Liver (tissue), 9 donors: ENCODE data around the gene DRC1. TPM values are rescaled to one million over a fixed set of nuclear protein-coding genes. Genes with fewer than 3 reads are reported as not detected.

Experiments
- DNase-seq: peaks from one replicate; pipeline ENCODE4 v3.0.0-alpha.2; 2017; ENCODE audit warnings: low spot score
- H3K27ac ChIP-seq, 2 donors: one replicate each; pipeline ENCODE4 v1.7.0; 2013; ENCODE audit warnings: inconsistent platforms in 2 of 2, low read length in 2 of 2, control low read depth in 1 of 2, low read depth in 1 of 2, mild to moderate bottlenecking in 1 of 2
- H3K27me3 ChIP-seq, 4 donors: one replicate each; pipeline versions ENCODE4 v1.6.1 to v1.7.0; 2013; ENCODE audit warnings: low read length in 3 of 4, inconsistent platforms in 1 of 4, mild to moderate bottlenecking in 1 of 4, moderate library complexity in 1 of 4; ENCODE audit not compliant: control insufficient read depth in 4 of 4, insufficient read depth in 4 of 4
- H3K36me3 ChIP-seq, 4 donors: one replicate each; pipeline versions ENCODE4 v1.6.1 to v1.7.0; 2013; ENCODE audit warnings: low read length in 3 of 4, mild to moderate bottlenecking in 3 of 4, low read depth in 1 of 4, moderate library complexity in 1 of 4; ENCODE audit not compliant: control insufficient read depth in 4 of 4, insufficient read depth in 3 of 4
- H3K4me1 ChIP-seq, 4 donors: one replicate each; pipeline versions ENCODE4 v1.6.1 to v1.7.0; 2013; ENCODE audit warnings: low read length in 3 of 4, mild to moderate bottlenecking in 3 of 4, moderate library complexity in 1 of 4; ENCODE audit not compliant: control insufficient read depth in 4 of 4, insufficient read depth in 4 of 4
- H3K4me3 ChIP-seq, 3 donors: one replicate each; pipeline versions ENCODE4 v1.6.1 to v1.7.0; 2013; ENCODE audit warnings: low read length in 3 of 3, control low read depth in 1 of 3, low read depth in 1 of 3, mild to moderate bottlenecking in 1 of 3
- H3K9ac ChIP-seq, 2 donors: one replicate each; pipeline ENCODE4 v1.7.0; 2013; ENCODE audit warnings: low read length in 2 of 2, mild to moderate bottlenecking in 2 of 2, moderate library complexity in 2 of 2, control low read depth in 1 of 2, low read depth in 1 of 2
- H3K9me3 ChIP-seq, 4 donors: one replicate each; pipeline versions ENCODE4 v1.6.1 to v1.7.0; 2013; ENCODE audit warnings: low read length in 3 of 4; ENCODE audit not compliant: control insufficient read depth in 4 of 4
- ATF3 ChIP-seq: IDR thresholded peaks from 2 replicates; pipeline ENCODE4 v1.6.1; 2016; ENCODE audit warnings: antibody characterized with exemption
- CTCF ChIP-seq: fragments of 150-350 bp; IDR thresholded peaks from 2 replicates; pipeline ENCODE4 v1.5.1; 2017; ENCODE audit warnings: improper control_type of control experiment, low read depth, low read length; ENCODE audit not compliant: missing input control
- EGR1 ChIP-seq, 2 donors: IDR thresholded peaks; 2 replicates each; pipeline ENCODE4 v1.6.1; 2016 to 2018; ENCODE audit warnings: antibody characterized with exemption in 2 of 2, low read depth in 2 of 2
- FOXA1 ChIP-seq: IDR thresholded peaks from 2 replicates; pipeline ENCODE4 v1.6.1; 2016; ENCODE audit warnings: antibody characterized with exemption
- FOXA2 ChIP-seq: IDR thresholded peaks from 2 replicates; pipeline ENCODE4 v1.6.1; 2016; ENCODE audit warnings: antibody characterized with exemption
- GABPA ChIP-seq, 2 donors: IDR thresholded peaks in 1 of 2; conservative IDR thresholded peaks in 1 of 2; 2 replicates each; pipeline ENCODE4 v1.6.1; 2016; ENCODE audit warnings: antibody characterized with exemption in 2 of 2, mild to moderate bottlenecking in 1 of 2, moderate library complexity in 1 of 2
- HNF4A ChIP-seq, 2 donors: conservative IDR thresholded peaks; 2 replicates each; pipeline ENCODE4 v1.6.1; 2016; ENCODE audit warnings: antibody characterized with exemption in 2 of 2, mild to moderate bottlenecking in 2 of 2
- HNF4G ChIP-seq: IDR thresholded peaks from 2 replicates; pipeline ENCODE4 v1.6.1; 2016; ENCODE audit warnings: antibody characterized with exemption
- JUND ChIP-seq, 2 donors: IDR thresholded peaks; 2 replicates each; pipeline ENCODE4 v1.6.1; 2016; ENCODE audit warnings: antibody characterized with exemption in 2 of 2
- NR2F2 ChIP-seq: IDR thresholded peaks from 2 replicates; pipeline ENCODE4 v1.6.1; 2016; ENCODE audit warnings: antibody characterized with exemption
- RAD21 ChIP-seq, 2 donors: IDR thresholded peaks; 2 replicates each; pipeline ENCODE4 v1.6.1; 2016; ENCODE audit warnings: antibody characterized with exemption in 2 of 2, mild to moderate bottlenecking in 2 of 2
- SP1 ChIP-seq: IDR thresholded peaks from 2 replicates; pipeline ENCODE4 v1.6.1; 2018; ENCODE audit warnings: antibody characterized with exemption, mild to moderate bottlenecking
- TAF1 ChIP-seq: conservative IDR thresholded peaks from 2 replicates; pipeline ENCODE4 v1.6.1; 2016; ENCODE audit warnings: antibody characterized with exemption, mild to moderate bottlenecking
- YY1 ChIP-seq: IDR thresholded peaks from 2 replicates; pipeline ENCODE4 v1.6.1; 2016; ENCODE audit warnings: antibody characterized with exemption, mild to moderate bottlenecking
- WGBS: extraction: QIAGEN DNeasy Blood & Tissue Kit; methylation state at CpG from one replicate; pipeline ENCODE4 v1.1.7; 2013; 5-methylcytosine and 5-hydroxymethylcytosine counted together
- polyA plus RNA-seq, 2 donors: library from polyadenylated mRNA; stranded (reverse) in 1 of 2; unstranded in 1 of 2; fragments of 200-250 nt in 1 of 2; fragments of >200 nt in 1 of 2; fragmentation: Nextera tagmentation in 1 of 2; extraction: Ambion mirVana in 1 of 2; gene quantifications; one replicate each; pipeline versions ENCODE4 v1.2.1 to v1.2.3, GENCODE V29; 2013 to 2015
- total RNA-seq, 2 donors: library from RNA; depleted of rRNA; stranded (reverse); fragments of >200 nt; gene quantifications; one replicate each; pipeline ENCODE4 v1.2.3, GENCODE V29; 2014
- TF ChIP-seq, protein P1 (sequence below): IDR thresholded peaks from 2 replicates; pipeline ENCODE4 v1.6.1; 2016; ENCODE audit warnings: antibody characterized with exemption
- TF ChIP-seq, protein P2 (sequence below): IDR thresholded peaks from 2 replicates; pipeline ENCODE4 v1.6.1; 2016; ENCODE audit warnings: antibody characterized with exemption
- TF ChIP-seq, protein P3 (sequence below): IDR thresholded peaks from 2 replicates; pipeline ENCODE4 v1.6.1; 2016; ENCODE audit warnings: antibody characterized with exemption, mild to moderate bottlenecking
- donor health status: healthy.
- donor health status: healthy.
- donor health status: healthy.
- donor health status: healthy.
- donor health status: healthy.

DRC1 gene
- total and polyA plus RNA-seq, 4 donors = 0.28 TPM; not detected in 3

GRCh38 chr2:26363958-26364357 is 37.8 kb upstream of the DRC1 start:
- no peak overlapping the region for H3K9ac ChIP-seq
- H3K9me3 ChIP-seq = no peaks in the 10 kb centered on the region
- TF ChIP-seq, protein P1, sequence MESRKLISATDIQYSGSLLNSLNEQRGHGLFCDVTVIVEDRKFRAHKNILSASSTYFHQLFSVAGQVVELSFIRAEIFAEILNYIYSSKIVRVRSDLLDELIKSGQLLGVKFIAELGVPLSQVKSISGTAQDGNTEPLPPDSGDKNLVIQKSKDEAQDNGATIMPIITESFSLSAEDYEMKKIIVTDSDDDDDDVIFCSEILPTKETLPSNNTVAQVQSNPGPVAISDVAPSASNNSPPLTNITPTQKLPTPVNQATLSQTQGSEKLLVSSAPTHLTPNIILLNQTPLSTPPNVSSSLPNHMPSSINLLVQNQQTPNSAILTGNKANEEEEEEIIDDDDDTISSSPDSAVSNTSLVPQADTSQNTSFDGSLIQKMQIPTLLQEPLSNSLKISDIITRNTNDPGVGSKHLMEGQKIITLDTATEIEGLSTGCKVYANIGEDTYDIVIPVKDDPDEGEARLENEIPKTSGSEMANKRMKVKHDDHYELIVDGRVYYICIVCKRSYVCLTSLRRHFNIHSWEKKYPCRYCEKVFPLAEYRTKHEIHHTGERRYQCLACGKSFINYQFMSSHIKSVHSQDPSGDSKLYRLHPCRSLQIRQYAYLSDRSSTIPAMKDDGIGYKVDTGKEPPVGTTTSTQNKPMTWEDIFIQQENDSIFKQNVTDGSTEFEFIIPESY = no peak
- TF ChIP-seq FOXA1 (no peak), RAD21 (IDR thresholded peaks at IDR 0.05) (no peak), CTCF (no peak), NR2F2 (no peak), HNF4A (conservative IDR thresholded peaks at IDR 0.05) (no peak), SP1 (no peak), ATF3 (no peak), FOXA2 (no peak), EGR1 (IDR thresholded peaks at IDR 0.05; ENCODE audit: low read depth in 2 of 2) (no peak), TAF1 (no peak), GABPA (IDR thresholded peaks at IDR 0.05 in 1 of 2, conservative IDR thresholded peaks at IDR 0.05 in 1 of 2) (no peak), JUND (IDR thresholded peaks at IDR 0.05) (no peak), HNF4G (no peak), YY1 (no peak)
- TF ChIP-seq, protein P2, sequence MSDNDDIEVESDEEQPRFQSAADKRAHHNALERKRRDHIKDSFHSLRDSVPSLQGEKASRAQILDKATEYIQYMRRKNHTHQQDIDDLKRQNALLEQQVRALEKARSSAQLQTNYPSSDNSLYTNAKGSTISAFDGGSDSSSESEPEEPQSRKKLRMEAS = no peak
- TF ChIP-seq, protein P3, sequence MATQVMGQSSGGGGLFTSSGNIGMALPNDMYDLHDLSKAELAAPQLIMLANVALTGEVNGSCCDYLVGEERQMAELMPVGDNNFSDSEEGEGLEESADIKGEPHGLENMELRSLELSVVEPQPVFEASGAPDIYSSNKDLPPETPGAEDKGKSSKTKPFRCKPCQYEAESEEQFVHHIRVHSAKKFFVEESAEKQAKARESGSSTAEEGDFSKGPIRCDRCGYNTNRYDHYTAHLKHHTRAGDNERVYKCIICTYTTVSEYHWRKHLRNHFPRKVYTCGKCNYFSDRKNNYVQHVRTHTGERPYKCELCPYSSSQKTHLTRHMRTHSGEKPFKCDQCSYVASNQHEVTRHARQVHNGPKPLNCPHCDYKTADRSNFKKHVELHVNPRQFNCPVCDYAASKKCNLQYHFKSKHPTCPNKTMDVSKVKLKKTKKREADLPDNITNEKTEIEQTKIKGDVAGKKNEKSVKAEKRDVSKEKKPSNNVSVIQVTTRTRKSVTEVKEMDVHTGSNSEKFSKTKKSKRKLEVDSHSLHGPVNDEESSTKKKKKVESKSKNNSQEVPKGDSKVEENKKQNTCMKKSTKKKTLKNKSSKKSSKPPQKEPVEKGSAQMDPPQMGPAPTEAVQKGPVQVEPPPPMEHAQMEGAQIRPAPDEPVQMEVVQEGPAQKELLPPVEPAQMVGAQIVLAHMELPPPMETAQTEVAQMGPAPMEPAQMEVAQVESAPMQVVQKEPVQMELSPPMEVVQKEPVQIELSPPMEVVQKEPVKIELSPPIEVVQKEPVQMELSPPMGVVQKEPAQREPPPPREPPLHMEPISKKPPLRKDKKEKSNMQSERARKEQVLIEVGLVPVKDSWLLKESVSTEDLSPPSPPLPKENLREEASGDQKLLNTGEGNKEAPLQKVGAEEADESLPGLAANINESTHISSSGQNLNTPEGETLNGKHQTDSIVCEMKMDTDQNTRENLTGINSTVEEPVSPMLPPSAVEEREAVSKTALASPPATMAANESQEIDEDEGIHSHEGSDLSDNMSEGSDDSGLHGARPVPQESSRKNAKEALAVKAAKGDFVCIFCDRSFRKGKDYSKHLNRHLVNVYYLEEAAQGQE = no peak
- no peaks in the 10 kb centered on the region for H3K27me3 ChIP-seq
- DNase-seq = no peak
- no peak overlapping the region for H3K4me3 ChIP-seq
- H3K4me1 ChIP-seq = peaks cover 0 to 10% (median 3%) of the 10 kb centered on the region in 4 donors
- H3K27ac ChIP-seq = no peak overlapping the region
- peaks cover 2 to 17% (median 14%) of the 10 kb centered on the region in 4 donors for H3K36me3 ChIP-seq
- 74% methylated on average over 3 of the region's 3 CpGs for WGBS

GRCh38 chr2:26364669-26365068 is 37.1 kb upstream of the DRC1 start:
- no peak overlapping the region for H3K4me3 ChIP-seq
- peaks cover 0 to 10% (median 3%) of the 10 kb centered on the region in 4 donors for H3K4me1 ChIP-seq
- H3K36me3 ChIP-seq = peaks cover 2 to 22% (median 14%) of the 10 kb centered on the region in 4 donors
- TF ChIP-seq ATF3 (no peak), FOXA1 (no peak), TAF1 (no peak)
- TF ChIP-seq, protein P2 = no peak
- H3K27me3 ChIP-seq = no peaks in the 10 kb centered on the region
- no peak for DNase-seq
- H3K27ac ChIP-seq = no peak overlapping the region
- no peak overlapping the region for H3K9ac ChIP-seq
- WGBS = 96% methylated on average over 4 of the region's 4 CpGs
- H3K9me3 ChIP-seq = no peaks in the 10 kb centered on the region
